Brain microvascular endothelial cell (primary cell): ENCODE measurements around the gene CCDC71.
A peak's percentile ranks its signal among the peaks of the same experiment; 100 is the strongest.

ENCODE experiments used
- DNase-seq: peaks from one replicate; pipeline ENCODE4 v3.0.0-alpha.2; 2020
- H3K27ac ChIP-seq: fragments of 250-450 bp; sonication (Bioruptor Pico); 2 replicates; pipeline ENCODE4 v1.5.1; 2020; ENCODE audit warnings: mild to moderate bottlenecking, moderate library complexity
- H3K27me3 ChIP-seq: fragments of 250-450 bp; sonication (Bioruptor Pico); replicated peaks from 2 replicates; pipeline ENCODE4 v1.5.1; 2020; ENCODE audit warnings: mild to moderate bottlenecking
- H3K36me3 ChIP-seq: fragments of 250-450 bp; sonication (Bioruptor Pico); replicated peaks from 2 replicates; pipeline ENCODE4 v1.5.1; 2020; ENCODE audit warnings: mild to moderate bottlenecking
- H3K4me3 ChIP-seq: 2 replicates; pipeline ENCODE4 v1.5.1; 2011; ENCODE audit warnings: low read depth, mild to moderate bottlenecking, control low read depth, low read length, moderate library complexity
- CTCF ChIP-seq: IDR thresholded peaks from 2 replicates; pipeline ENCODE4 v1.5.1; 2011; ENCODE audit warnings: low read depth, mild to moderate bottlenecking, moderate library complexity, low read length, control low read depth, inconsistent platforms; ENCODE audit errors: missing control alignments
- in situ Hi-C: cut with HindIII; loops from 2 replicates; pipeline ENCODE4 v1.10.0; 2017; ENCODE audit warnings: low sequenced_read_pairs, low pct_ligation_motif_present

CCDC71 gene

GRCh38 chr3:49172551-49173041 lies 6.5 kb upstream of the CCDC71 start:
- in situ Hi-C loops: no loop called here
- no peak overlapping the region for H3K4me3 ChIP-seq

GRCh38 chr3:49171775-49172500 lies 5.8 kb upstream of the CCDC71 start:
- no peak for DNase-seq
- peak overlapping the region; percentile 70 for H3K4me3 ChIP-seq
- H3K27me3 ChIP-seq: no peaks in the 10 kb centered on the region
- no peak for TF ChIP-seq CTCF
- no peaks in the 10 kb centered on the region for H3K36me3 ChIP-seq
- no peak overlapping the region for H3K27ac ChIP-seq
- in situ Hi-C loops: no loop called here

More at GRCh38 chr3:49172551-49173041, 6.5 kb upstream of the CCDC71 start:
- Histone ChIP-seq H3K36me3 (no peaks in the 10 kb centered on the region), H3K27me3 (no peaks in the 10 kb centered on the region), H3K27ac (no peak overlapping the region)
- TF ChIP-seq CTCF: no peak
- no peak for DNase-seq

GRCh38 chr3:49171119-49171774 lies 5.1 kb upstream of the CCDC71 start, which contains the start of gene KLHDC8B:
Gene KLHDC8B, plus strand, starts transcription at chr3:49171598. Its CDS starts 1,172 bp downstream, at chr3:49172770.
- DNase-seq: peak; percentile 78
- in situ Hi-C loops: no loop called here
- Histone ChIP-seq H3K4me3 (peak within 1 kb of the TSS; percentile 70), H3K27ac (peak within 1 kb of the TSS; percentile 4), H3K27me3 (no peaks in the 10 kb centered on the region), H3K36me3 (no peaks in the 10 kb centered on the region)
- TF ChIP-seq CTCF: peak; percentile 96

- Histone ChIP-seq H3K27ac (no peak overlapping the region), H3K4me3 (peak overlapping the region; percentile 70), H3K27me3 (no peaks in the 10 kb centered on the region), H3K36me3 (no peaks in the 10 kb centered on the region)
- in situ Hi-C loops: no loop called here
- no peak for TF ChIP-seq CTCF
- no peak for DNase-seq
Observed at GRCh38 chr3:49170744-49171118, 4.6 kb upstream of the CCDC71 start.

- in situ Hi-C loops: no loop called here
- DNase-seq: no peak
- peaks cover 18% of the 10 kb centered on the region for H3K36me3 ChIP-seq
- H3K27me3 ChIP-seq: no peaks in the 10 kb centered on the region
- peak overlapping the region; percentile 91 for H3K4me3 ChIP-seq
- no peak overlapping the region for H3K27ac ChIP-seq
- TF ChIP-seq CTCF: no peak
Observed at GRCh38 chr3:49166752-49167556, 823 bp upstream of the CCDC71 start.
